ENCODE data around the gene RBFOX2.

DNA sequence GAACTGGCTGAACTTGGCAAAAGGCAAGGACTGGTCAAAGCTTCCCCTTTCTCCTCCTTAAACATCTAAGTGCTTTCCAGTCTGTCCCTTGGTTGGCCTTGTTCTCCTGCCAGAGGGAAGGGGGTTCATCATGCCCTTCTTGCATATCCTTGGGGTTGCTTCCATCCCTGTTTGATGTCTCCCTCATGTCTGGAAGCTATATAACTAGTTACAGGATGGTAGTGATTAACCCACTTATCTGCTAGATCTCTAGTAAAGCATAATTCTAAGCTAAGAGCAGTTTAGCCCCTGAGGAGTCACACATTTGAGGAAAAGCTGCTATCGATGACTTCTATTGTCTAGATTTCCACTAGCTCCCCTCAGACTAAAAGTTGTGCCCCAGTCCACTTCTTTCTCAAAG, 288.0 kb downstream of the RBFOX2 start:
- TF ChIP-seq, protein P1, sequence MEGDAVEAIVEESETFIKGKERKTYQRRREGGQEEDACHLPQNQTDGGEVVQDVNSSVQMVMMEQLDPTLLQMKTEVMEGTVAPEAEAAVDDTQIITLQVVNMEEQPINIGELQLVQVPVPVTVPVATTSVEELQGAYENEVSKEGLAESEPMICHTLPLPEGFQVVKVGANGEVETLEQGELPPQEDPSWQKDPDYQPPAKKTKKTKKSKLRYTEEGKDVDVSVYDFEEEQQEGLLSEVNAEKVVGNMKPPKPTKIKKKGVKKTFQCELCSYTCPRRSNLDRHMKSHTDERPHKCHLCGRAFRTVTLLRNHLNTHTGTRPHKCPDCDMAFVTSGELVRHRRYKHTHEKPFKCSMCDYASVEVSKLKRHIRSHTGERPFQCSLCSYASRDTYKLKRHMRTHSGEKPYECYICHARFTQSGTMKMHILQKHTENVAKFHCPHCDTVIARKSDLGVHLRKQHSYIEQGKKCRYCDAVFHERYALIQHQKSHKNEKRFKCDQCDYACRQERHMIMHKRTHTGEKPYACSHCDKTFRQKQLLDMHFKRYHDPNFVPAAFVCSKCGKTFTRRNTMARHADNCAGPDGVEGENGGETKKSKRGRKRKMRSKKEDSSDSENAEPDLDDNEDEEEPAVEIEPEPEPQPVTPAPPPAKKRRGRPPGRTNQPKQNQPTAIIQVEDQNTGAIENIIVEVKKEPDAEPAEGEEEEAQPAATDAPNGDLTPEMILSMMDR (IDR thresholded peaks at IDR 0.05): no peak
- TF ChIP-seq POLR2AphosphoS2 (conservative IDR thresholded peaks at IDR 0.05; ENCODE audit: low read length) (no peak), NFE2L2 (conservative IDR thresholded peaks at IDR 0.05; ENCODE audit: low read length) (no peak), RFX5 (IDR thresholded peaks at IDR 0.05) (no peak)
